Mucosa of rectum (tissue), 2 donors: Measurements from ENCODE around the gene DXO.

ENCODE experiments used
- H3K27ac ChIP-seq, 2 donors: one replicate each; pipeline ENCODE4 v1.7.0; 2013; ENCODE audit warnings: inconsistent platforms in 2 of 2, low read depth in 2 of 2, low read length in 2 of 2
- H3K27me3 ChIP-seq, 2 donors: one replicate each; pipeline ENCODE4 v1.7.0; 2013; ENCODE audit warnings: low read length in 2 of 2; ENCODE audit not compliant: control insufficient read depth in 2 of 2, insufficient read depth in 2 of 2
- H3K36me3 ChIP-seq, 2 donors: one replicate each; pipeline ENCODE4 v1.7.0; 2013; ENCODE audit warnings: low read length in 2 of 2; ENCODE audit not compliant: control insufficient read depth in 2 of 2, insufficient read depth in 2 of 2
- H3K4me1 ChIP-seq, 2 donors: one replicate each; pipeline ENCODE4 v1.7.0; 2013; ENCODE audit warnings: low read length in 2 of 2, mild to moderate bottlenecking in 1 of 2; ENCODE audit not compliant: control insufficient read depth in 2 of 2, insufficient read depth in 2 of 2
- H3K4me3 ChIP-seq, 2 donors: one replicate each; pipeline ENCODE4 v1.7.0; 2013; ENCODE audit warnings: low read length in 2 of 2
- H3K9ac ChIP-seq, 2 donors: one replicate each; pipeline ENCODE4 v1.7.0; 2013; ENCODE audit warnings: low read length in 2 of 2, low read depth in 1 of 2, mild to moderate bottlenecking in 1 of 2
- H3K9me3 ChIP-seq, 2 donors: one replicate each; pipeline ENCODE4 v1.7.0; 2013; ENCODE audit warnings: low read length in 2 of 2; ENCODE audit not compliant: control insufficient read depth in 2 of 2
- donor health status: healthy.
- donor health status: Normal muscosa, but diverticular disease.

Gene DXO

GRCh38 chr6:31947864-31948263 is 24.1 kb downstream of the DXO start:
- Histone ChIP-seq H3K4me1 (peaks cover 12 to 17% of the 10 kb centered on the region in 2 donors), H3K9ac (no peak overlapping the region), H3K4me3 (no peak overlapping the region), H3K36me3 (peaks cover 17 to 18% of the 10 kb centered on the region in 2 donors), H3K27ac (no peak overlapping the region), H3K9me3 (no peaks in the 10 kb centered on the region), H3K27me3 (no peaks in the 10 kb centered on the region)

- Histone ChIP-seq H3K27me3 (no peaks in the 10 kb centered on the region), H3K36me3 (peaks cover 12 to 14% of the 10 kb centered on the region in 2 donors), H3K27ac (no peak overlapping the region), H3K4me3 (no peak overlapping the region), H3K9ac (no peak overlapping the region), H3K4me1 (peaks cover 12 to 17% of the 10 kb centered on the region in 2 donors), H3K9me3 (no peaks in the 10 kb centered on the region)
Measured at GRCh38 chr6:31947070-31947675, 24.8 kb downstream of the DXO start.

GRCh38 chr6:31946370-31946885 is 25.5 kb downstream of the DXO start:
- Histone ChIP-seq H3K4me3 (peak overlapping the region in 1 of 2 donors; percentile 41), H3K27me3 (no peaks in the 10 kb centered on the region), H3K9ac (peak overlapping the region; percentile 63 to 72), H3K27ac (peak overlapping the region; percentile 84 to 85), H3K36me3 (peaks cover 6% of the 10 kb centered on the region in 2 donors), H3K9me3 (no peaks in the 10 kb centered on the region), H3K4me1 (peaks cover 12 to 17% of the 10 kb centered on the region in 2 donors)

- Histone ChIP-seq H3K27me3 (no peaks in the 10 kb centered on the region), H3K4me1 (peaks cover 12 to 17% of the 10 kb centered on the region in 2 donors), H3K36me3 (no peaks in the 10 kb centered on the region), H3K27ac (peak within 1 kb of the TSS; percentile 84 to 85), H3K9ac (peak within 1 kb of the TSS; percentile 63 to 72), H3K4me3 (peak within 1 kb of the TSS; percentile 41 to 53), H3K9me3 (no peaks in the 10 kb centered on the region)
Measured at GRCh38 chr6:31945507-31946369, 26.2 kb downstream of the DXO start, which contains the start of gene CFB. CFB (plus strand) TSS chr6:31946095; CDS start chr6:31946222, 127 bp downstream.

GRCh38 chr6:31945154-31945506 is 26.8 kb downstream of the DXO start:
- peaks cover 12 to 17% of the 10 kb centered on the region in 2 donors for H3K4me1 ChIP-seq
- peak overlapping the region; percentile 83 to 84 for H3K27ac ChIP-seq
- no peaks in the 10 kb centered on the region for H3K36me3 ChIP-seq
- H3K9me3 ChIP-seq: no peaks in the 10 kb centered on the region
- H3K9ac ChIP-seq: peak overlapping the region; percentile 19 to 72
- no peaks in the 10 kb centered on the region for H3K27me3 ChIP-seq
- H3K4me3 ChIP-seq: peak overlapping the region; percentile 41 to 53

GRCh38 chr6:31943742-31944141 is 28.2 kb downstream of the DXO start:
- Histone ChIP-seq H3K36me3 (no peaks in the 10 kb centered on the region), H3K27ac (no peak overlapping the region)

GRCh38 chr6:31940256-31940664 is 31.7 kb downstream of the DXO start:
- Histone ChIP-seq H3K36me3 (no peaks in the 10 kb centered on the region), H3K27me3 (no peaks in the 10 kb centered on the region), H3K27ac (no peak overlapping the region)

More at GRCh38 chr6:31943742-31944141, 28.2 kb downstream of the DXO start:
- Histone ChIP-seq H3K27me3 (no peaks in the 10 kb centered on the region), H3K4me3 (no peak overlapping the region), H3K9ac (no peak overlapping the region), H3K4me1 (peaks cover 12 to 17% of the 10 kb centered on the region in 2 donors), H3K9me3 (no peaks in the 10 kb centered on the region)

GRCh38 chr6:31935823-31936222 is 36.1 kb downstream of the DXO start:
- Histone ChIP-seq H3K4me3 (no peak overlapping the region), H3K27me3 (no peaks in the 10 kb centered on the region), H3K9ac (no peak overlapping the region), H3K9me3 (no peaks in the 10 kb centered on the region), H3K4me1 (no peaks in the 10 kb centered on the region), H3K36me3 (no peaks in the 10 kb centered on the region), H3K27ac (no peak overlapping the region)

More at GRCh38 chr6:31940256-31940664, 31.7 kb downstream of the DXO start:
- Histone ChIP-seq H3K4me1 (peaks cover 4 to 6% of the 10 kb centered on the region in 2 donors), H3K4me3 (no peak overlapping the region), H3K9ac (no peak overlapping the region), H3K9me3 (no peaks in the 10 kb centered on the region)

- H3K9me3 ChIP-seq: no peaks in the 10 kb centered on the region
- no peak overlapping the region for H3K4me3 ChIP-seq
- H3K27ac ChIP-seq: no peak overlapping the region
- H3K9ac ChIP-seq: no peak overlapping the region
- no peaks in the 10 kb centered on the region for H3K27me3 ChIP-seq
- H3K4me1 ChIP-seq: no peaks in the 10 kb centered on the region
- no peaks in the 10 kb centered on the region for H3K36me3 ChIP-seq
Measured at GRCh38 chr6:31935021-31935420, 36.9 kb downstream of the DXO start.

- no peak overlapping the region for H3K27ac ChIP-seq
- H3K36me3 ChIP-seq: no peaks in the 10 kb centered on the region
- no peaks in the 10 kb centered on the region for H3K27me3 ChIP-seq
- H3K4me1 ChIP-seq: no peaks in the 10 kb centered on the region
- no peak overlapping the region for H3K4me3 ChIP-seq
- no peaks in the 10 kb centered on the region for H3K9me3 ChIP-seq
- no peak overlapping the region for H3K9ac ChIP-seq
Measured at GRCh38 chr6:31933537-31933936, 38.4 kb downstream of the DXO start.
